Subcutaneous abdominal adipose tissue (tissue), 5 donors: ENCODE results near the gene GAB2.
"Not testable (repeated sequence)": the region's sequence is repeated elsewhere in the genome, so short reads cannot be mapped to it uniquely, and the experiment has no call there.

Experiments
- H3K27ac ChIP-seq: one replicate; pipeline ENCODE4 v1.7.0; 2013; ENCODE audit warnings: low read depth, mild to moderate bottlenecking, inconsistent platforms, low read length, moderate library complexity
- H3K27me3 ChIP-seq, 5 donors: one replicate each; pipeline ENCODE4 v1.7.0; 2013; ENCODE audit warnings: low read length in 5 of 5, inconsistent platforms in 1 of 5; ENCODE audit not compliant: control insufficient read depth in 5 of 5, insufficient read depth in 4 of 5
- H3K36me3 ChIP-seq, 5 donors: one replicate each; pipeline ENCODE4 v1.7.0; 2013; ENCODE audit warnings: low read length in 5 of 5; ENCODE audit not compliant: control insufficient read depth in 5 of 5, insufficient read depth in 5 of 5
- H3K4me1 ChIP-seq, 5 donors: one replicate each; pipeline ENCODE4 v1.7.0; 2013; ENCODE audit warnings: low read length in 5 of 5, mild to moderate bottlenecking in 3 of 5, moderate library complexity in 1 of 5; ENCODE audit not compliant: control insufficient read depth in 5 of 5, insufficient read depth in 5 of 5
- H3K4me3 ChIP-seq, 5 donors: one replicate each; pipeline ENCODE4 v1.7.0; 2013; ENCODE audit warnings: low read length in 5 of 5, low read depth in 1 of 5
- H3K9ac ChIP-seq, 5 donors: one replicate each; pipeline ENCODE4 v1.7.0; 2013; ENCODE audit warnings: low read length in 5 of 5, mild to moderate bottlenecking in 4 of 5, moderate library complexity in 3 of 5
- H3K9me3 ChIP-seq, 5 donors: one replicate each; pipeline ENCODE4 v1.7.0; 2013; ENCODE audit warnings: low read length in 5 of 5; ENCODE audit not compliant: control insufficient read depth in 5 of 5
- donor health status: healthy.
- donor health status: healthy.
- donor health status: healthy.
- donor health status: healthy.
- donor health status: healthy.

GAB2 gene

GRCh38 chr11:78281511-78281910 is 136.1 kb downstream of the GAB2 start:
- Histone ChIP-seq H3K36me3 (peaks cover 6 to 11% (median 10%) of the 10 kb centered on the region in 5 donors), H3K27ac (no peak overlapping the region), H3K9ac (no peak overlapping the region), H3K4me3 (no peak overlapping the region), H3K9me3 (no peaks in the 10 kb centered on the region), H3K4me1 (peaks cover 3 to 46% (median 34%) of the 10 kb centered on the region in 5 donors), H3K27me3 (no peaks in the 10 kb centered on the region)

DNA sequence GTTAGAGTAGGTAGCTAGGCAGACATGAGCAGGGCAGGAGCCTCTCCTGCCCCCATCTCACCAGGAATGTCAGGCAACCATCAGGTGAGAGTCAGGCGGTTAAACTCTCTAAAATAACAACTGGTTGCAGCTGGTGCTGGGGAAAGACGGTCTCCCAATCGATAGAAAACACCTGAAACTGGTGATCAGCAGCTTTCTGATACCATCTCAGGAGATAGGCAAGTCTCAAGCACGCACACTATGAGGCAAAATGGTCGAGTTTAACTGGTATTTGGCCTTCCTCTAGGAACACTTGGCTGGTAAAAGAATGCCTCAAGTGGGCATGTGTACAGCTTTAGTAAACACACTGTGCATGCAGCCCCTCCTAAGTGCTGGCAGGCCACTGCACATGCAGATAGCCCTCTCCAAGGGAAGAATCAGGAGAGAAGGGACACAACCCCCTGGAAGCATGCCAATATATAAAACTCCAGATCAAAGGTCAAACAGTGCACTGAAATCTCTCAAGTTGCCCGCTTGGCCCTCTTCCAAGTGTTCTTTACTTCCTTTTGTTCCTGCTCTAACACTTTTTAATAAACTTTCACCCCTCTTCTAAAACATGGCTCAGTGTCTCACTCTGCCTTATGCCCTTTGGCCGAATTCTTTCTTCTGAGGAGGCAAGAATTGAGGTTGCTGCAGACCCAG is 140.2 kb downstream of the GAB2 start:
- Histone ChIP-seq H3K27ac (peak overlapping the region; percentile 57), H3K9ac (no peak overlapping the region), H3K4me3 (no peak overlapping the region), H3K9me3 (peaks cover 0 to 6% (median 0%) of the 10 kb centered on the region in 5 donors), H3K36me3 (peaks cover 6 to 21% (median 13%) of the 10 kb centered on the region in 5 donors), H3K4me1 (peaks cover 3 to 34% (median 28%) of the 10 kb centered on the region in 5 donors), H3K27me3 (no peaks in the 10 kb centered on the region)

DNA sequence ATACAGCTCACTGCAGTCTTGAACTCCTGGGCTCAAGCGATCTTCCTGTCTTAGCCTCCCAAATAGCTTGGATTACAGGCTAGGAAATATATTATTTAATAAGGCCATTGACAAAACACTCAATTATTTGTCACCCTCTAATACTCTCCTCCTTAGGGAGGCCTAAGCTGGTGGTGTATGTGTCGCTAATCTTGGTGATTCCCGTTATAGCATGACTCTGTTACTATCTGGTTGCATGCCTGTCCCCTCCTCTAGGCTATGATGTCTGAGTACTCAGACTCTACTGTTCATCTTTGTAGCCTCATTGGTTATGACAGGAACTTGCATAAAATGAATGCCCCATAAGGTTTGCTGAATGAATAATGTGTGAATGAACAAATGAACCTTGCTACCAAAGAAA is 141.3 kb downstream of the GAB2 start:
- H3K27ac ChIP-seq: peak overlapping the region; percentile 11
- no peak overlapping the region for H3K9ac ChIP-seq
- H3K36me3 ChIP-seq: peaks cover 6 to 21% (median 13%) of the 10 kb centered on the region in 5 donors
- no peaks in the 10 kb centered on the region for H3K27me3 ChIP-seq
- H3K4me1 ChIP-seq: peaks cover 3 to 34% (median 28%) of the 10 kb centered on the region in 5 donors
- H3K4me3 ChIP-seq: no peak overlapping the region
- H3K9me3 ChIP-seq: peaks cover 0 to 6% (median 0%) of the 10 kb centered on the region in 5 donors

DNA sequence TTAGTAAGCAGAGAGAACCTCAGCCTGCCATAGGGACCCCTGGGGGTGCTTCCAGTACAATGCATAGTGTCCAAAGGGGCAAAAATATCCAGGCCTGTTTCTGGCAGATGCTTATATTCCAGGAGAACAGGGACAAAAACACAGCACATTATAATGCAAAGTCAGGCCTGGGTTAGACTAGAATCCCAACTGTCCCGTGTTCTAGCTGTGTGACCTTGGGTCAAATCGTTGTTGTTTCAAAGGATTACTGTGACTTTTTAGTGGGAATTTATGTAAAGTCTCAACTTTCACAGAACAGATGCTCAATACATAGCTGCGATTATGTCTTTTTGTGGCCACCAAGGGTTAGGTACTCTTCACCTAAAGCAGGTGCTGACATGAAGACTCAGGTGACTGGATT is 142.9 kb downstream of the GAB2 start:
- peaks cover 3 to 34% (median 26%) of the 10 kb centered on the region in 5 donors for H3K4me1 ChIP-seq
- no peaks in the 10 kb centered on the region for H3K27me3 ChIP-seq
- no peak overlapping the region for H3K27ac ChIP-seq
- H3K36me3 ChIP-seq: peaks cover under 1 to 11% (median 2%) of the 10 kb centered on the region in 5 donors
- H3K9ac ChIP-seq: no peak overlapping the region
- no peak overlapping the region for H3K4me3 ChIP-seq
- peaks cover 0 to 6% (median 0%) of the 10 kb centered on the region in 5 donors for H3K9me3 ChIP-seq

GRCh38 chr11:78272625-78273269 is 144.9 kb downstream of the GAB2 start:
- H3K4me3 ChIP-seq, H3K9me3 ChIP-seq, H3K27ac ChIP-seq, H3K9ac ChIP-seq, H3K27me3 ChIP-seq: not testable (repeated sequence)
- H3K36me3 ChIP-seq: peaks cover 0 to 11% (median 2%) of the 10 kb centered on the region in 5 donors
- H3K4me1 ChIP-seq: peaks cover 5 to 33% (median 18%) of the 10 kb centered on the region in 5 donors

GRCh38 chr11:78271801-78272200 is 145.8 kb downstream of the GAB2 start:
- not testable (repeated sequence) for H3K9ac ChIP-seq, H3K27me3 ChIP-seq, H3K27ac ChIP-seq, H3K9me3 ChIP-seq, H3K4me3 ChIP-seq
- peaks cover 0 to 11% (median 2%) of the 10 kb centered on the region in 5 donors for H3K36me3 ChIP-seq
- peaks cover 2 to 25% (median 15%) of the 10 kb centered on the region in 5 donors for H3K4me1 ChIP-seq

DNA sequence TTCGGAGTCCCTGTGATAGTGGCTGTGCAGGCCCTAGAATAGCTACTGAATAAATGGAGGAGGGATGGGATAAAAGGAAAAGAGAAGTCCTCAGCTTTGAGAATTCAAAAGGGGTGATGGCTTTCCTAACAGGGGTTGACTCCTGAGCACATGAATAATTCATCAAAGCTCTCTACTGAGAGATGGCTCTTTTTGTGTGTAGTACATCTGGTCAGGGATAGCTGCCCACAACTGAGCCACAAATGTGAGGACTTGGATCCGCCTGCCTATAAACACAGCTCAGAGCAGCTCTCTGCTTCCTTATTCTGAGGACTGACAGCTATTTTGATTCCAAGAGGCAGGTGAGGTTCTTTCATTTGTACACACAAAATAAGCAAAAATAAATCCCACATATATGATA is 146.6 kb downstream of the GAB2 start:
- no peak overlapping the region for H3K27ac ChIP-seq
- peaks cover 2 to 21% (median 14%) of the 10 kb centered on the region in 5 donors for H3K4me1 ChIP-seq
- H3K4me3 ChIP-seq: no peak overlapping the region
- H3K9ac ChIP-seq: no peak overlapping the region
- H3K36me3 ChIP-seq: peaks cover 0 to 11% (median 2%) of the 10 kb centered on the region in 5 donors
- H3K27me3 ChIP-seq: no peaks in the 10 kb centered on the region
- peaks cover 0 to 6% (median 0%) of the 10 kb centered on the region in 5 donors for H3K9me3 ChIP-seq

DNA sequence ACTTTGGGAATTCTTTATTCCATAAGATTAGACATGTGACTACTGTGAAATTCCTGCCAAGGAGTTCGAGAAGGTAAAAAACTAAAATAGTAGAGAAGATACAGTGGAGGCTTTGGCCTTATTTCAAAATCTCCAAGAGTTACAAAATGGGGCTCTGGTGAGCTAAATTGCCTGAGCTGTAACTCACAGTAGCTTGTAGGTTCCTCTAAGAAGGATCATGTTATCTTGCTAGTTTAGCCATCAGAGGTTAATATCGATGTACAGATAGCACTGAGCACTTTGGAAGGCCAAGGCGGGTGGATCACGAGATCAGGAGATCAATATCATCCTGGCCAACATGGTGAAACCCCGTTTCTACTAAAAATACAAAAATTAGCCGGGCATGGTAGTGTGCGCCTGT is 147.8 kb downstream of the GAB2 start:
- Histone ChIP-seq H3K27ac (peak overlapping the region; percentile 89), H3K27me3 (no peaks in the 10 kb centered on the region), H3K4me3 (no peak overlapping the region), H3K9me3 (peaks cover 0 to 6% (median 0%) of the 10 kb centered on the region in 5 donors), H3K4me1 (peaks cover 2 to 21% (median 14%) of the 10 kb centered on the region in 5 donors), H3K36me3 (peaks cover 0 to 11% (median 2%) of the 10 kb centered on the region in 5 donors), H3K9ac (no peak overlapping the region)

- H3K4me1 ChIP-seq: peaks cover 2 to 21% (median 14%) of the 10 kb centered on the region in 5 donors
- peak overlapping the region in 1 of 5 donors; percentile 2 for H3K9ac ChIP-seq
- peaks cover 0 to 11% (median 0%) of the 10 kb centered on the region in 5 donors for H3K36me3 ChIP-seq
- peak overlapping the region; percentile 89 for H3K27ac ChIP-seq
- peaks cover 0 to 6% (median 0%) of the 10 kb centered on the region in 5 donors for H3K9me3 ChIP-seq
- no peak overlapping the region for H3K4me3 ChIP-seq
- no peaks in the 10 kb centered on the region for H3K27me3 ChIP-seq
Observed at GRCh38 chr11:78268591-78269410, 148.8 kb downstream of the GAB2 start.
